Right lung (tissue), 5 donors: ENCODE data around the gene SHD. TPM values are rescaled to one million over a fixed set of nuclear protein-coding genes. Genes with fewer than 3 reads are reported as not detected.
"Not testable (repeated sequence)": the region's sequence is repeated elsewhere in the genome, so short reads cannot be mapped to it uniquely, and the experiment has no call there.

Experiments used
- DNase-seq, 2 donors: peaks; one replicate each; pipeline ENCODE4 v3.0.0-alpha.2; 2013
- polyA plus RNA-seq, 5 donors: library from polyadenylated mRNA; unstranded; fragments of 120-200 nt; gene quantifications; one replicate each; pipeline versions ENCODE4 v1.2.1 to v1.2.3, GENCODE V29; 2013; ENCODE audit warnings: inconsistent platforms in 1 of 5, low replicate concordance in 1 of 5; ENCODE audit not compliant: insufficient read length in 5 of 5, insufficient read depth in 1 of 5

Gene SHD
- polyA plus RNA-seq, 5 donors, result 0.23 to 6.4 (median 0.30) TPM

- DNase-seq, result no peak
Measured at GRCh38 chr19:4326215-4326836, 47.3 kb downstream of the SHD start.

GRCh38 chr19:4326837-4327251 lies 47.8 kb downstream of the SHD start:
- no peak for DNase-seq

- peak; percentile 18 to 47 for DNase-seq
Measured at GRCh38 chr19:4327252-4327876, 48.3 kb downstream of the SHD start.

- peak; percentile 13 to 21 for DNase-seq
Measured at GRCh38 chr19:4327877-4328242, 48.8 kb downstream of the SHD start.

- peak; percentile 88 to 98 for DNase-seq
Measured at GRCh38 chr19:4328243-4328990, 49.4 kb downstream of the SHD start.

- DNase-seq, result not testable (repeated sequence)
Measured at GRCh38 chr19:4328991-4329681, 50.1 kb downstream of the SHD start.

GRCh38 chr19:4329858-4330257 lies 50.8 kb downstream of the SHD start:
- DNase-seq, result no peak

GRCh38 chr19:4334929-4335570 lies 56.0 kb downstream of the SHD start:
- DNase-seq, result no peak

- DNase-seq, result no peak
Measured at GRCh38 chr19:4337906-4338440, 58.9 kb downstream of the SHD start.

GRCh38 chr19:4338441-4339355 lies 59.6 kb downstream of the SHD start, which contains the start of gene STAP2:
TSS of gene STAP2 (minus strand) at chr19:4338827. CDS start at chr19:4338753, 74 bp downstream.
- DNase-seq, result no peak

Other genes starting within 250 kb of the SHD start
- gene ZBTB7A, start 212.4 kb upstream of the SHD start, polyA plus RNA-seq, result 10 to 100 TPM in 2 of 5 donors, 1 to 10 TPM in 3; 6.6 to 15.7 (median 9.3) TPM
- gene MAP2K2, start 155.1 kb upstream of the SHD start, polyA plus RNA-seq, result 100 to 1,000 TPM in 2 of 5 donors, 10 to 100 TPM in 3; 81.0 to 160 (median 98.8) TPM
- under 1 TPM in 1 of 5 donors, not detected in 4; 0.16 TPM for gene CREB3L3, start 125.6 kb upstream of the SHD start, polyA plus RNA-seq
- gene SIRT6, start 96.7 kb upstream of the SHD start, polyA plus RNA-seq, result 10 to 100 TPM; 15.5 to 29.9 (median 18.3) TPM
- 1 to 10 TPM in 3 of 5 donors, under 1 TPM in 2; 0.73 to 3.1 (median 1.1) TPM for gene ANKRD24, start 96.6 kb upstream of the SHD start, polyA plus RNA-seq
- gene EBI3, start 49.7 kb upstream of the SHD start, polyA plus RNA-seq, result 1 to 10 TPM in 2 of 5 donors, under 1 TPM in 3; 0.40 to 1.3 (median 0.87) TPM
- 10 to 100 TPM; 14.4 to 23.7 (median 17.6) TPM for gene YJU2, start 32.2 kb upstream of the SHD start, polyA plus RNA-seq
- gene TMIGD2, start 23.1 kb downstream of the SHD start, polyA plus RNA-seq, result under 1 TPM; 0.37 to 0.63 (median 0.43) TPM
- gene FSD1, start 25.3 kb downstream of the SHD start, polyA plus RNA-seq, result 1 to 10 TPM in 4 of 5 donors, under 1 TPM in 1; 0.94 to 2.3 (median 1.9) TPM
- gene STAP2, start 59.6 kb downstream of the SHD start, polyA plus RNA-seq, result 10 to 100 TPM; 29.1 to 40.3 (median 33.3) TPM
- 10 to 100 TPM; 14.7 to 27.8 (median 20.8) TPM for gene MPND, start 64.3 kb downstream of the SHD start, polyA plus RNA-seq
- 100 to 1,000 TPM in 1 of 5 donors, 10 to 100 TPM in 4; 64.8 to 131 (median 87.4) TPM for gene SH3GL1, start 121.3 kb downstream of the SHD start, polyA plus RNA-seq
- gene CHAF1A, start 123.4 kb downstream of the SHD start, polyA plus RNA-seq, result 10 to 100 TPM; 16.8 to 29.1 (median 24.7) TPM
- 100 to 1,000 TPM in 1 of 5 donors, 10 to 100 TPM in 4; 68.2 to 133 (median 89.3) TPM for gene UBXN6, start 178.5 kb downstream of the SHD start, polyA plus RNA-seq
- 10 to 100 TPM; 59.1 to 97.0 (median 77.2) TPM for gene HDGFL2, start 193.0 kb downstream of the SHD start, polyA plus RNA-seq
- 1 to 10 TPM in 3 of 5 donors, under 1 TPM in 2; 0.75 to 1.4 (median 1.1) TPM for gene PLIN4, start 239.2 kb downstream of the SHD start, polyA plus RNA-seq